GM21367 (cell line): ENCODE results near the gene ZNF10.

Source experiments
- ATAC-seq: cut with Tn5 transposase; IDR thresholded peaks from one replicate; pipeline ENCODE4 v1.9.1; 2021; ENCODE audit not compliant: unreplicated experiment

ZNF10 gene

GRCh38 chr12:133130038-133130807, at the start of gene ZNF10, which contains the start of gene ZNF891:
ZNF10 (plus strand) TSS chr12:133130627; CDS start chr12:133144493, 13,866 bp downstream.
ZNF891 (minus strand) TSS chr12:133130274; CDS start chr12:133121918, 8,356 bp downstream.
- ATAC-seq = peak; percentile 92

- ATAC-seq = no peak
These were observed 49.2 kb upstream of the ZNF10 start for GRCh38 chr12:133081159-133081780.

GRCh38 chr12:133083345-133083744, 47.1 kb upstream of the ZNF10 start:
- no peak for ATAC-seq

GRCh38 chr12:133105620-133106019, 24.8 kb upstream of the ZNF10 start:
- no peak for ATAC-seq

GRCh38 chr12:133106253-133106652, 24.2 kb upstream of the ZNF10 start:
- ATAC-seq = no peak

GRCh38 chr12:133107121-133107520, 23.3 kb upstream of the ZNF10 start:
- ATAC-seq = no peak

- no peak for ATAC-seq
These were observed 22.3 kb upstream of the ZNF10 start for GRCh38 chr12:133108150-133108549.

- no peak for ATAC-seq
These were observed 9.8 kb upstream of the ZNF10 start for GRCh38 chr12:133120385-133121191.

GRCh38 chr12:133124674-133125073, 5.8 kb upstream of the ZNF10 start:
- ATAC-seq = no peak

GRCh38 chr12:133129368-133130037, 924 bp upstream of the ZNF10 start:
- ATAC-seq = no peak

- ATAC-seq = no peak
These were observed 341 bp downstream of the ZNF10 start for GRCh38 chr12:133130808-133131128.

GRCh38 chr12:133135747-133136146, 5.3 kb downstream of the ZNF10 start:
- ATAC-seq = no peak

GRCh38 chr12:133145981-133146380, 15.6 kb downstream of the ZNF10 start:
- no peak for ATAC-seq

- no peak for ATAC-seq
These were observed 25.8 kb downstream of the ZNF10 start for GRCh38 chr12:133156125-133156690.

- no peak for ATAC-seq
These were observed 35.3 kb downstream of the ZNF10 start for GRCh38 chr12:133165776-133166175.

- no peak for ATAC-seq
These were observed 42.1 kb downstream of the ZNF10 start for GRCh38 chr12:133172491-133172890.

- ATAC-seq = no peak
These were observed 44.5 kb downstream of the ZNF10 start for GRCh38 chr12:133174901-133175300.

GRCh38 chr12:133180669-133181068, 50.2 kb downstream of the ZNF10 start:
- ATAC-seq = no peak

- ATAC-seq = peak; percentile 94
These were observed 51.0 kb downstream of the ZNF10 start, which contains the start of gene ZNF268 for GRCh38 chr12:133181238-133181959. ZNF268 (plus strand) TSS chr12:133181495; CDS start chr12:133181998, 503 bp downstream.

GRCh38 chr12:133190176-133190575, 59.7 kb downstream of the ZNF10 start:
- no peak for ATAC-seq
